SK-N-SH treated with all-trans-retinoic acid at 6 μM for 48 hours (cell line): ENCODE results near the gene PCBP3.
A peak's percentile ranks its signal among the peaks of the same experiment; 100 is the strongest.

ENCODE experiments used
- ATAC-seq: fragments of 200-7000 bp; cut with Tn5 transposase; 3 replicates; pipeline ENCODE4 v1.9.1; 2020; ENCODE audit warnings: mild to moderate bottlenecking, moderate library complexity
- ARNTL ChIP-seq: fragments of 450-650 bp; formaldehyde crosslinking; IDR thresholded peaks from 2 replicates; pipeline ENCODE4 v1.5.0; 2020; ENCODE audit warnings: low read depth, mild to moderate bottlenecking, moderate library complexity, borderline replicate concordance
- BACH2 ChIP-seq: fragments of 250-450 bp; sonication (Bioruptor Pico); IDR thresholded peaks from 2 replicates; pipeline ENCODE4 v1.9.0; 2021; ENCODE audit warnings: mild to moderate bottlenecking, borderline replicate concordance
- CREB5 ChIP-seq: fragments of 250-450 bp; sonication (Bioruptor Pico); IDR thresholded peaks from 2 replicates; pipeline ENCODE4 v1.5.1; 2020; ENCODE audit warnings: low read depth, mild to moderate bottlenecking, moderate library complexity
- CSRNP3 ChIP-seq: fragments of 250-450 bp; sonication (Bioruptor Pico); IDR thresholded peaks from 2 replicates; pipeline ENCODE4 v1.5.1; 2021; ENCODE audit warnings: mild to moderate bottlenecking, moderate library complexity
- ESRRG ChIP-seq: fragments of 250-450 bp; sonication (Bioruptor Pico); IDR thresholded peaks from 2 replicates; pipeline ENCODE4 v1.6.1; 2021; ENCODE audit warnings: mild to moderate bottlenecking
- GLIS3 ChIP-seq: fragments of 250-450 bp; sonication (Bioruptor Pico); IDR thresholded peaks from 2 replicates; pipeline ENCODE4 v1.5.0; 2020; ENCODE audit warnings: mild to moderate bottlenecking, moderate library complexity
- ISL1 ChIP-seq: fragments of 250-450 bp; sonication (Bioruptor Pico); IDR thresholded peaks from 2 replicates; pipeline ENCODE4 v2.1.2; 2022; ENCODE audit warnings: mild to moderate bottlenecking, moderate library complexity
- POU6F1 ChIP-seq: fragments of 250-450 bp; sonication (Bioruptor Pico); IDR thresholded peaks from 2 replicates; pipeline ENCODE4 v1.8.0; 2021; ENCODE audit warnings: low read depth, mild to moderate bottlenecking, moderate library complexity, borderline replicate concordance
- PPARA ChIP-seq: fragments of 250-450 bp; sonication (Bioruptor Pico); IDR thresholded peaks from 2 replicates; pipeline ENCODE4 v1.5.0; 2020; ENCODE audit warnings: mild to moderate bottlenecking, borderline replicate concordance
- RARB ChIP-seq: fragments of 250-450 bp; sonication (Bioruptor Pico); IDR thresholded peaks from 2 replicates; pipeline ENCODE4 v1.8.0; 2021; ENCODE audit warnings: mild to moderate bottlenecking, moderate library complexity
- SNAI2 ChIP-seq: fragments of 250-450 bp; sonication (Bioruptor Pico); IDR thresholded peaks from 2 replicates; pipeline ENCODE4 v1.5.0; 2020; ENCODE audit warnings: mild to moderate bottlenecking, moderate library complexity
- TCF4 ChIP-seq: fragments of 250-450 bp; sonication (Bioruptor Pico); IDR thresholded peaks from 2 replicates; pipeline ENCODE4 v1.8.0; 2021; ENCODE audit warnings: mild to moderate bottlenecking, moderate library complexity, borderline replicate concordance
- TOX ChIP-seq: fragments of 250-450 bp; sonication (Bioruptor Pico); IDR thresholded peaks from 2 replicates; pipeline ENCODE4 v1.8.0; 2021; ENCODE audit warnings: mild to moderate bottlenecking, moderate library complexity, borderline replicate concordance
- TSHZ2 ChIP-seq: fragments of 250-450 bp; sonication (Bioruptor Pico); IDR thresholded peaks from 2 replicates; pipeline ENCODE4 v1.5.0; 2020; ENCODE audit warnings: mild to moderate bottlenecking, moderate library complexity
- ZC3H10 ChIP-seq: fragments of 250-450 bp; sonication (Bioruptor Pico); IDR thresholded peaks from 2 replicates; pipeline ENCODE4 v1.5.1; 2021; ENCODE audit warnings: mild to moderate bottlenecking, moderate library complexity
- ZFP30 ChIP-seq: fragments of 450-650 bp; formaldehyde crosslinking; IDR thresholded peaks from 2 replicates; pipeline ENCODE4 v1.5.0; 2022; ENCODE audit warnings: mild to moderate bottlenecking, moderate library complexity
- ZNF70 ChIP-seq: fragments of 450-650 bp; formaldehyde crosslinking; IDR thresholded peaks from 2 replicates; pipeline ENCODE4 v1.5.0; 2020; ENCODE audit warnings: mild to moderate bottlenecking, moderate library complexity
- ZNF8 ChIP-seq: fragments of 450-650 bp; formaldehyde crosslinking; IDR thresholded peaks from 2 replicates; pipeline ENCODE4 v1.5.0; 2020; ENCODE audit warnings: mild to moderate bottlenecking, moderate library complexity
- TF ChIP-seq, protein P1 (sequence below): fragments of 250-450 bp; sonication (Bioruptor Pico); IDR thresholded peaks from 2 replicates; pipeline ENCODE4 v1.8.0; 2020; ENCODE audit warnings: mild to moderate bottlenecking, moderate library complexity, borderline replicate concordance

Gene PCBP3

GRCh38 chr21:45923146-45923545 lies 279.6 kb downstream of the PCBP3 start:
- no peak for TF ChIP-seq CSRNP3 (CRISPR knock-in tag)
- TF ChIP-seq POU6F1 (CRISPR knock-in tag): no peak
- no peak for TF ChIP-seq ZFP30
- no peak for TF ChIP-seq ESRRG (CRISPR knock-in tag)
- no peak for TF ChIP-seq ARNTL (CRISPR knock-in tag)
- no peak for TF ChIP-seq SNAI2
- no peak for TF ChIP-seq GLIS3 (CRISPR knock-in tag)
- TF ChIP-seq TOX (CRISPR knock-in tag): no peak
- TF ChIP-seq PPARA (CRISPR knock-in tag): no peak
- no peak for TF ChIP-seq ZNF8 (CRISPR knock-in tag)
- no peak for TF ChIP-seq BACH2 (CRISPR knock-in tag)
- no peak for TF ChIP-seq TSHZ2
- no peak for TF ChIP-seq RARB (CRISPR knock-in tag)
- no peak for TF ChIP-seq ZNF70
- no peak for TF ChIP-seq ZC3H10
- no peak for TF ChIP-seq TCF4 (CRISPR knock-in tag)
- no peak for TF ChIP-seq ISL1 (CRISPR knock-in tag)
- TF ChIP-seq CREB5 (CRISPR knock-in tag): no peak
- peak; percentile 44; the same call in 2 of the 3 replicates for ATAC-seq

GRCh38 chr21:45926281-45926680 lies 282.8 kb downstream of the PCBP3 start:
- ATAC-seq: no peak
- TF ChIP-seq TOX (CRISPR knock-in tag) (no peak), ZNF8 (CRISPR knock-in tag) (no peak), ZFP30 (no peak), RARB (CRISPR knock-in tag) (no peak), TSHZ2 (no peak), ARNTL (CRISPR knock-in tag) (no peak), ZC3H10 (no peak), GLIS3 (CRISPR knock-in tag) (no peak), CREB5 (CRISPR knock-in tag) (no peak), BACH2 (CRISPR knock-in tag) (no peak), TCF4 (CRISPR knock-in tag) (no peak)
- TF ChIP-seq, protein P1, sequence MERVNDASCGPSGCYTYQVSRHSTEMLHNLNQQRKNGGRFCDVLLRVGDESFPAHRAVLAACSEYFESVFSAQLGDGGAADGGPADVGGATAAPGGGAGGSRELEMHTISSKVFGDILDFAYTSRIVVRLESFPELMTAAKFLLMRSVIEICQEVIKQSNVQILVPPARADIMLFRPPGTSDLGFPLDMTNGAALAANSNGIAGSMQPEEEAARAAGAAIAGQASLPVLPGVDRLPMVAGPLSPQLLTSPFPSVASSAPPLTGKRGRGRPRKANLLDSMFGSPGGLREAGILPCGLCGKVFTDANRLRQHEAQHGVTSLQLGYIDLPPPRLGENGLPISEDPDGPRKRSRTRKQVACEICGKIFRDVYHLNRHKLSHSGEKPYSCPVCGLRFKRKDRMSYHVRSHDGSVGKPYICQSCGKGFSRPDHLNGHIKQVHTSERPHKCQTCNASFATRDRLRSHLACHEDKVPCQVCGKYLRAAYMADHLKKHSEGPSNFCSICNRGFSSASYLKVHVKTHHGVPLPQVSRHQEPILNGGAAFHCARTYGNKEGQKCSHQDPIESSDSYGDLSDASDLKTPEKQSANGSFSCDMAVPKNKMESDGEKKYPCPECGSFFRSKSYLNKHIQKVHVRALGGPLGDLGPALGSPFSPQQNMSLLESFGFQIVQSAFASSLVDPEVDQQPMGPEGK: no peak
